22Rv1 (cell line): ENCODE results near the gene KNDC1.

Source experiments
- CTCF ChIP-seq: fragments of 450-650 bp; IDR thresholded peaks from 2 replicates; pipeline ENCODE4 v1.5.1; 2017; ENCODE audit warnings: mild to moderate bottlenecking
- ZFX ChIP-seq: fragments of 450-650 bp; IDR thresholded peaks from 2 replicates; pipeline ENCODE4 v1.6.1; 2017; ENCODE audit warnings: antibody characterized with exemption, borderline replicate concordance

GRCh38 chr10:133255323-133255722 lies 95.3 kb downstream of the KNDC1 start:
- TF ChIP-seq CTCF (no peak), ZFX (no peak)
